K562 (cell line): Measurements from ENCODE around the gene CPTP. TPM values are rescaled to one million over a fixed set of nuclear protein-coding genes. Genes with fewer than 3 reads are reported as not detected.

Source experiments
- CREB1 ChIP-seq, 2 experiments: sonication (generic) in 1 of 2; formaldehyde crosslinking in 1 of 2; IDR thresholded peaks; 2 replicates each; pipeline versions ENCODE4 v1.6.1 to v1.8.0; 2012 to 2022; ENCODE audit warnings: inconsistent platforms in 1 of 2, mild to moderate bottlenecking in 1 of 2, missing genetic modification reagents in 1 of 2, moderate library complexity in 1 of 2
- FOXM1 ChIP-seq, 2 experiments: fragments of 450-650 bp in 1 of 2; sonication (generic) in 1 of 2; formaldehyde crosslinking in 1 of 2; IDR thresholded peaks; 2 replicates each; pipeline versions ENCODE4 v1.6.1 to v1.9.0; 2017 to 2022; ENCODE audit warnings: low read depth in 2 of 2, mild to moderate bottlenecking in 2 of 2, missing genetic modification reagents in 1 of 2, moderate library complexity in 1 of 2
- HDGF ChIP-seq: fragments of 450-650 bp; IDR thresholded peaks from 2 replicates; pipeline ENCODE4 v1.6.1; 2016
- HSF4 ChIP-seq: fragments of 250-450 bp; sonication (Bioruptor Pico); IDR thresholded peaks from 2 replicates; pipeline ENCODE4 v2.1.2; 2022; ENCODE audit warnings: mild to moderate bottlenecking, moderate library complexity, borderline replicate concordance
- KDM2B ChIP-seq: fragments of 250-450 bp; sonication (Bioruptor Pico); IDR thresholded peaks from 2 replicates; pipeline ENCODE4 v1.8.0; 2021; ENCODE audit warnings: mild to moderate bottlenecking, moderate library complexity
- MAZ ChIP-seq, 2 experiments: fragments of 450-650 bp in 1 of 2; sonication (generic) in 1 of 2; formaldehyde crosslinking; IDR thresholded peaks in 1 of 2; conservative IDR thresholded peaks in 1 of 2; 2 replicates each; pipeline versions ENCODE4 v1.4.0 to v1.5.0; 2020; ENCODE audit warnings: mild to moderate bottlenecking in 1 of 2, missing genetic modification reagents in 1 of 2
- NFIC ChIP-seq: fragments of 450-650 bp; IDR thresholded peaks from 2 replicates; pipeline ENCODE4 v1.6.1; 2017; ENCODE audit warnings: mild to moderate bottlenecking, inconsistent platforms
- PRDM10 ChIP-seq: fragments of 450-650 bp; IDR thresholded peaks from 2 replicates; pipeline ENCODE4 v1.6.1; 2018; ENCODE audit not compliant: partially characterized antibody
- RB1 ChIP-seq: fragments of 450-650 bp; IDR thresholded peaks from 2 replicates; pipeline ENCODE4 v1.6.1; 2017; ENCODE audit warnings: low read depth, mild to moderate bottlenecking
- YBX1 ChIP-seq: fragments of 450-650 bp; IDR thresholded peaks from 2 replicates; pipeline ENCODE4 v1.7.1; 2016; ENCODE audit warnings: mild to moderate bottlenecking
- ZKSCAN8 ChIP-seq: fragments of 200-800 bp; sonication (Bioruptor generic); IDR thresholded peaks from 2 replicates; pipeline ENCODE4 v1.6.1; 2016; ENCODE audit warnings: missing genetic modification characterization, missing compliant biosample characterization
- ZNF197 ChIP-seq: fragments of 200-800 bp; sonication (Bioruptor generic); IDR thresholded peaks from 2 replicates; pipeline ENCODE4 v1.6.1; 2016; ENCODE audit warnings: low read depth, missing genetic modification characterization, missing compliant biosample characterization
- ZNF75A ChIP-seq: fragments of 450-650 bp; formaldehyde crosslinking; IDR thresholded peaks from 2 replicates; pipeline ENCODE4 v1.4.0; 2020; ENCODE audit warnings: mild to moderate bottlenecking
- polyA plus RNA-seq, 8 experiments: library from polyadenylated mRNA; depleted of rRNA in 4 of 8; stranded (reverse) in 5 of 8; unstranded in 3 of 8; fragments of >200 nt; fragmentation: Nextera tagmentation in 2 of 8; fragmentation: Illumina TruSeq in 1 of 8; extraction: Ambion mirVana in 2 of 8; extraction: Trizol in 1 of 8; gene quantifications; 2 replicates each; pipeline versions ENCODE4 v1.2.1 to v1.2.3, GENCODE V29; 2011 to 2014; ENCODE audit warnings: inconsistent platforms in 1 of 8, missing spikeins in 1 of 8
- total RNA-seq, 7 experiments: library from RNA; depleted of rRNA in 6 of 7; stranded (reverse); fragments of >200 nt in 6 of 7; fragmentation: Illumina TruSeq in 2 of 7; extraction: Trizol in 2 of 7; gene quantifications; 2 replicates each; pipeline versions ENCODE4 v1.2.1 to v1.2.3, GENCODE V29; 2011 to 2021; ENCODE audit warnings: low replicate concordance in 1 of 7

The CPTP gene
- total and polyA plus RNA-seq, 9 of the 15 experiments (the other 6 are each of a cell fraction or from before 2014, with no cell fraction given): 0.11 to 25.8 (median 3.5) TPM

DNA sequence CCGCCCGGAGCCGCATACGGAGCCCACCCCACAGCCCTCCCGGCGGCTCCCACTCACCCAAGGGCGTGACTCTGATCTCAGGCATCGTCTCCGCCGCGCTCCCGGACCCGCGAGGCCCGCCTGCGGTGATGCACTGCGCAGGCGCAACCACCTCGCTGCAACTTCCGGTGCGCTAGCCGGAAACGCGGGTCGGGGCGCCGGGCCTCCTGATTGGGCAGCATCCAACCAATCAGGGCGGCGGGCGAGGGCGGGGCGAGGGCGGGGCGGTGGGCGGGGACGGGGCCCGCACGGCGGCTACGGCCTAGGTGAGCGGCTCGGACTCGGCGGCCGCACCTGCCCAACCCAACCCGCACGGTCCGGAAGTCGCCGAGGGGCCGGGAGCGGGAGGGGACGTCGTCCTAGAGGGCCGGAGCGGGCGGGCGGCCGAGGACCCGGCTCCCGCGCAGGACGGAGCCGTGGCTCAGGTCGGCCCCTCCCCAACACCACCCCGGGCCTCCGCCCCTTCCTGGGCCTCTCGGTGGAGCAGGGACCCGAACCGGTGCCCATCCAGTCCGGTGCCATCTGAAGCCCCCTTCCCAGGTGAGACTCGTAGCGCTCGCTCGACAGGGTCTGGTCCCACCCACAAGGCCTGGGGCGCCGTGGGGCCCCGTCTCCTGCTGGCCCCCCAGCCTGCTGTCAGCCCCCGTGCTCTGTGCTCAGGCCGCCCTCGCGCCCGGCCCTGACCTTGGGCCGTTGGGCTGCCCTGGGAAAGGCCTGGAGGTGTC, at the start of gene CPTP, which contains the start of gene INTS11 (continued):
- TF ChIP-seq ZKSCAN8 (CRISPR knock-in tag): no peak
- TF ChIP-seq KDM2B (CRISPR knock-in tag): 0 out of 2 replicates have a peak, but pooled peaks have one; percentile 35
- no peak for TF ChIP-seq HSF4 (CRISPR knock-in tag)
- TF ChIP-seq YBX1: no peak
- TF ChIP-seq MAZ (CRISPR knock-in tag; conservative IDR thresholded peaks at IDR 0.05 in 1 of 2, IDR thresholded peaks at IDR 0.05 in 1 of 2): peak; percentile 7 to 70; a peak in 2 of 4 replicates
- peak; percentile 75 for TF ChIP-seq RB1
- TF ChIP-seq HDGF: no peak
- TF ChIP-seq ZNF75A (CRISPR knock-in tag): no peak
- 0 out of 2 replicates have a peak, but pooled peaks have one; percentile 5 for TF ChIP-seq NFIC
- no peak for TF ChIP-seq CREB1 (IDR thresholded peaks at IDR 0.05)
- peak; percentile 52; the same call in 1 of the 2 replicates for TF ChIP-seq CREB1 (CRISPR knock-in tag; IDR thresholded peaks at IDR 0.05)
- TF ChIP-seq ZNF197 (CRISPR knock-in tag): no peak
- no peak for TF ChIP-seq PRDM10
- TF ChIP-seq FOXM1 (IDR thresholded peaks at IDR 0.05; ENCODE audit: low read depth): no peak
- no peak; the same call in 1 of the 2 replicates for TF ChIP-seq FOXM1 (CRISPR knock-in tag; IDR thresholded peaks at IDR 0.05; ENCODE audit: low read depth)
